A172 (cell line): ENCODE data around the gene COPRS. TPM values are rescaled to one million over a fixed set of nuclear protein-coding genes. Genes with fewer than 3 reads are reported as not detected.
A peak's percentile ranks its signal among the peaks of the same experiment; 100 is the strongest.

Experiments used
- DNase-seq: peaks from one replicate; pipeline ENCODE4 v3.0.0-alpha.2; 2015; ENCODE audit warnings: low spot score
- total RNA-seq: library from RNA; depleted of rRNA; stranded (reverse); fragments of >200 nt; shearing (Covaris generic); gene quantifications from 2 replicates; pipeline ENCODE4 v1.2.3, GENCODE V29; 2014; rRNA removed

The COPRS gene
- total RNA-seq, 1 experiment from 2014 or later, result 441 TPM

DNA sequence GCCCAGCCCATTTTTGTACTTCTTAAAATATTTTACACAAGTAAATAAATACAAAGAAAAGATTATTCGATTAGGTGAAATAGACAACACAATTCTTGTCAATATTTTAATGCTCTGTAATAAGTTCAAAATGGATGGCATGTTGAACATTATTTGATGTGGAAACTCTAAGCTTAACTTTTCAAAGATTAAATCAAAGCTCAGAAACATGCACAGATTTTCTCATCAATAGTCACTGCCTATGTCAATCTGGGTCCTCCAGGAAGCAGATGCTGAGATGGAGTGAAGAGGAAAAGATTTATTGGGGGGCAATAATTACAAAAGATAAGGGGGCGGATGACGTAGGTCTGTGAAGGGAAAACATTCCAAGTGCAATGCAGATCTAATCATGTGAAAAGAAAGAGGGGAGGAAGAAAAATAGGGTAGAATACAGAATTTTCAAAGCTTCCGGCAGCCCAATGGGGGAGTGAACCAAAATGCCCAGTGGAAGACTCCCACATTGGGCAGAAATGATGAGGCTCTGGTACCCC is 50.5 kb downstream of the COPRS start:
- no peak for DNase-seq

DNA sequence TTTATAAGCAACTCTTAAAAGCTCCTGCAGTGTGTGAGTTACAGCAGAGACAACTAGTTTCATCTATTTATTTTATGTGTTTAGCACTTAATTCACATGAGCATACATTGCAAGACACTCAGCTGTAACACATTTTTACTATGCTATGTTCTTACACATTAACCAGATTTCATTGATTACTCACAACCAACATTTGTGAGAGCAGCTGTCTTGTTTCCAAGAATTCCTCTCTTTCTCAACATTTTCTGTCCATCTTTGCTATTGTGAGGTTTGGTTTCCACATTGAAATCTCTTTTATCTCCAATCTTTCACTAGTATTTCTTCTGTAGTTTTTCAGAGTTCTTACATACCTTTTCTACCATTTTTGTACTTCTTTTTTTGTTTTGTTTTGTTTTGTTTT is 51.2 kb downstream of the COPRS start:
- no peak for DNase-seq

DNA sequence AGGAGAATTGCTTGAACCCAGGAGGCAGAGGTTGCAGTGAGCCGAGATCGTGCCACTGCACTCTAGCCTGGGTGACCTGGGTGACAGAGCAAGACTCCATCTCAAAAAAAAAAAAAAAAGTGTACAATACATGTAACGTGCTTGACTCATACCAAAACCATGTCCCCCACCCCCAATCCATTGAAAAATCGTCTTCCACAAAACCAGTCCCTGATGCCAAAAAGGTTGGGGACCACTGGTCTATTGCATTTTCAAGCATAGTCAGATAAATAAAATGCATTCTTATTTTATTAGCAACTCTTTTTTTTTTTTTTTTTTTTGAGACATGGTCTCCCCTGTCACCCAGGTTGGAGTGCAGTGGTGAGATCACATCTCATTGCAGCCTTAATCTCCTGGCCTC is 52.1 kb downstream of the COPRS start:
- no peak for DNase-seq

DNA sequence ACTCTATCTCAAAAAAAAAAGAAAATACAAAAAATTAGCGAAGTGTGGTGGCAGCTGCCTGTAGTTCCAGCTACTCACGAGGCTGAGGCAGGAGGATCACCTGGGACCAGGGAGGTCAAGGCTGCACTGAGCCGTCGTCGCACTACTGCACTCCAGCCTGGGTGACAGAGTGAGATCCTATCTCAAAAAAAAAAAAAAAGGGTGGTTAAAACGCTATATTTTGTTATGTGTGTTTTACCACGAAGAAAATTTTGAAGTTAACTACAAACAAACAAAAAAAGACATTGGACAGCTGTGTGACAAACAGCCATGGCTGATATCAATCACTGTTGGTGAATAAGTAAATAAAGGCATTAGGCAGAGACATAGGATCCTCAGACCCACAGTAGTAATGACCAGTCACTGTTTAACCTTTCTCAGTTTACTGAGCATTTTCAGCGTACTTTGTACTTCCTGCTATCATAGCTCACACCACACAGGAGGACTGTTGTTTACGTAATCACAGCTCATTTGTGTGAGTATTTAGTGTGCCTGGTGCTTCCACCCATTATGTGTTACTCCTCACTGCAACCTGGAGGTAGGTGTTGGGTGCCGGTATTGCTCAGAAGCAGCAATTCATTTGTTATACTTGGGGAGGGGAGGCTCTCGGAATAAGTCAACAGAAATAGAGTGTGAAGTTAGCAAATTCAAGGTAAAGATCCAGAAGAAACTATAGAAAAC is 55.4 kb downstream of the COPRS start:
- no peak for DNase-seq

DNA sequence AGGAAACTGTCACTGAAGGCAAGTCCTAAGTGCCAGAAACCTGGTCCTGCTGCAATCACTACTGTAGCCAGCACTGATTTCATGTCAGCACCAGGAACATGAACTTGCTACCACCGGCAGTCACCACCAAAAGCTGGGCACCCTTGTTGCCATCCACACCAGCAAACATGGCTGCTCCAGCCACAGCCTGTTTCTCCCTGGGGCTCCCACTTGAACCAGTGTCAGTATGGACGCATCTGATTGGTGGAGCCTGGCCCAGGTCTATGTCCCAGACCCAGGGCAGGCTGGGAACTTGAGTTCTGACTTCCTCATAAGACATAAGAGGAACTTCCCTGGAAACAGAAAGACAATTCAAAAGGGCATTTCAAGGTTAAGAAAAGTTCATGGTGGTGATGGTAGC is 56.5 kb downstream of the COPRS start:
- DNase-seq, result peak; percentile 22

Other genes starting within 250 kb of the COPRS start
- gene UTP6, start 42.5 kb upstream of the COPRS start, total RNA-seq, result 116 and 122 TPM in 2 replicates
- 47.5 and 52.4 TPM in 2 replicates for gene SUZ12, start 77.8 kb upstream of the COPRS start, total RNA-seq
- gene LRRC37B, start 148.1 kb upstream of the COPRS start, total RNA-seq, result 17.7 and 24.1 TPM in 2 replicates